RPMI7951 (cell line): Measurements from ENCODE around the gene SLCO1C1. TPM values are rescaled to one million over a fixed set of nuclear protein-coding genes. Genes with fewer than 3 reads are reported as not detected.

Source experiments
- DNase-seq: peaks from one replicate; pipeline ENCODE4 v3.0.0-alpha.2; 2012; ENCODE audit warnings: low read depth
- total RNA-seq: library from RNA; depleted of rRNA; stranded (reverse); fragments of >200 nt; shearing (Covaris generic); gene quantifications from 2 replicates; pipeline ENCODE4 v1.2.3, GENCODE V29; 2014; rRNA removed

Gene SLCO1C1
- total RNA-seq, 1 experiment from 2014 or later = not detected

GRCh38 chr12:20792971-20793370 is 97.8 kb downstream of the SLCO1C1 start:
- no peak for DNase-seq

GRCh38 chr12:20798554-20798953 is 103.4 kb downstream of the SLCO1C1 start:
- DNase-seq = no peak

- no peak for DNase-seq
Observed at GRCh38 chr12:20800160-20800559, 105.0 kb downstream of the SLCO1C1 start.

GRCh38 chr12:20801035-20801434 is 105.9 kb downstream of the SLCO1C1 start:
- no peak for DNase-seq

Other genes with a start within 250 kb of the SLCO1C1 start
- gene SLCO1B3, start 115.4 kb downstream of the SLCO1C1 start, total RNA-seq = not detected in 2 replicates